Measurements from ENCODE around the gene ANKRD30A. TPM values are rescaled to one million over a fixed set of nuclear protein-coding genes. Genes with fewer than 3 reads are reported as not detected.

ANKRD30A gene
- total RNA-seq, 1 donor from 2014 or later = 0.12 TPM

GRCh38 chr10:37275216-37275777, 149.9 kb downstream of the ANKRD30A start:
- ATAC-seq (peak; percentile 28), DNase-seq (no peak)
- no peaks in the 10 kb centered on the region for H3K4me1 ChIP-seq
- H3K27me3 ChIP-seq = no peaks in the 10 kb centered on the region
- no peaks in the 10 kb centered on the region for H3K9me3 ChIP-seq
- no peak overlapping the region for H3K27ac ChIP-seq
- intact Hi-C loops (cut with DNase I) = no loop called here
- no peak overlapping the region for H3K4me3 ChIP-seq
- no peaks in the 10 kb centered on the region for H3K36me3 ChIP-seq
- no peak for TF ChIP-seq CTCF (IDR thresholded peaks at IDR 0.05)

GRCh38 chr10:37285063-37285462, 159.7 kb downstream of the ANKRD30A start:
- Histone ChIP-seq H3K27me3 (no peaks in the 10 kb centered on the region), H3K4me1 (no peaks in the 10 kb centered on the region), H3K36me3 (no peaks in the 10 kb centered on the region), H3K9me3 (no peaks in the 10 kb centered on the region), H3K27ac (no peak overlapping the region), H3K4me3 (no peak overlapping the region)
- intact Hi-C loops (cut with DNase I) = no loop called here
- peak; percentile 41 for ATAC-seq
- DNase-seq = no peak
- no peak for TF ChIP-seq CTCF (IDR thresholded peaks at IDR 0.05)

- H3K36me3 ChIP-seq = no peaks in the 10 kb centered on the region
- DNase-seq = no peak
- intact Hi-C loops (cut with DNase I) = no loop called here
- ATAC-seq = no peak
- H3K4me3 ChIP-seq = no peak overlapping the region
- H3K27ac ChIP-seq = no peak overlapping the region
- no peaks in the 10 kb centered on the region for H3K4me1 ChIP-seq
- no peaks in the 10 kb centered on the region for H3K27me3 ChIP-seq
- H3K9me3 ChIP-seq = no peaks in the 10 kb centered on the region
- TF ChIP-seq CTCF (IDR thresholded peaks at IDR 0.05) = no peak
These were observed 164.6 kb downstream of the ANKRD30A start for GRCh38 chr10:37289833-37290464.

GRCh38 chr10:37301271-37301670, 175.9 kb downstream of the ANKRD30A start:
- intact Hi-C loops (cut with DNase I) = no loop called here

GRCh38 chr10:37304036-37304435, 178.6 kb downstream of the ANKRD30A start:
- no peak for TF ChIP-seq CTCF (IDR thresholded peaks at IDR 0.05)
- Histone ChIP-seq H3K4me3 (no peak overlapping the region), H3K27ac (no peak overlapping the region), H3K9me3 (no peaks in the 10 kb centered on the region), H3K4me1 (no peaks in the 10 kb centered on the region), H3K36me3 (no peaks in the 10 kb centered on the region), H3K27me3 (no peaks in the 10 kb centered on the region)
- ATAC-seq (no peak), DNase-seq (no peak)
- intact Hi-C loops (cut with DNase I) = no loop called here

More at GRCh38 chr10:37301271-37301670, 175.9 kb downstream of the ANKRD30A start:
- ATAC-seq = no peak
- TF ChIP-seq CTCF (IDR thresholded peaks at IDR 0.05) = no peak
- no peaks in the 10 kb centered on the region for H3K4me1 ChIP-seq
- DNase-seq = no peak
- H3K27ac ChIP-seq = no peak overlapping the region
- H3K36me3 ChIP-seq = no peaks in the 10 kb centered on the region
- no peaks in the 10 kb centered on the region for H3K27me3 ChIP-seq
- no peak overlapping the region for H3K4me3 ChIP-seq
- no peaks in the 10 kb centered on the region for H3K9me3 ChIP-seq
